GM23338 (cell line): ENCODE data around the gene ARL6IP5. TPM values are rescaled to one million over a fixed set of nuclear protein-coding genes. Genes with fewer than 3 reads are reported as not detected.

Experiments
- CREB1 ChIP-seq: fragments of 250-450 bp; sonication (Bioruptor Pico); IDR thresholded peaks from 2 replicates; pipeline ENCODE4 v1.5.0; 2020; ENCODE audit warnings: low read depth, mild to moderate bottlenecking, moderate library complexity
- REST ChIP-seq: IDR thresholded peaks from one replicate; pipeline ENCODE4 v1.6.1; 2018; ENCODE audit warnings: antibody characterized with exemption; ENCODE audit not compliant: unreplicated experiment
- STAT1 ChIP-seq: IDR thresholded peaks from one replicate; pipeline ENCODE4 v1.6.1; 2016; ENCODE audit warnings: antibody characterized with exemption; ENCODE audit not compliant: unreplicated experiment
- ZNF114 ChIP-seq: fragments of 250-450 bp; sonication (Bioruptor Pico); IDR thresholded peaks from 2 replicates; pipeline ENCODE4 v1.5.0; 2020; ENCODE audit warnings: mild to moderate bottlenecking, moderate library complexity
- ZNF331 ChIP-seq: fragments of 250-450 bp; sonication (Bioruptor Pico); IDR thresholded peaks from 2 replicates; pipeline ENCODE4 v1.5.0; 2020; ENCODE audit warnings: low read depth, mild to moderate bottlenecking, moderate library complexity
- ZNF462 ChIP-seq: fragments of 250-450 bp; sonication (Bioruptor Pico); IDR thresholded peaks from 2 replicates; pipeline ENCODE4 v1.5.0; 2020; ENCODE audit warnings: mild to moderate bottlenecking, moderate library complexity
- polyA plus RNA-seq: library from polyadenylated mRNA; unstranded; fragments of >200 nt; fragmentation: Nextera tagmentation; extraction: Ambion mirVana; gene quantifications from 2 replicates; pipeline ENCODE4 v1.2.1, GENCODE V29; 2016
- total RNA-seq: library from RNA; depleted of rRNA; stranded (reverse); fragments of >200 nt; shearing (Covaris generic); gene quantifications from 2 replicates; pipeline ENCODE4 v1.2.3, GENCODE V29; 2014
- TF ChIP-seq, protein P1 (sequence below), 2 experiments: fragments of 200-600 bp in 1 of 2; sonication (generic) in 1 of 2; conservative IDR thresholded peaks; 2 replicates each; pipeline versions ENCODE4 v1.5.1 to v1.6.1; 2016 to 2017; ENCODE audit warnings: antibody characterized with exemption in 2 of 2, low read depth in 2 of 2, mild to moderate bottlenecking in 2 of 2, moderate library complexity in 1 of 2

ARL6IP5 gene
- total and polyA plus RNA-seq, 2 experiments from 2014 or later = 28.8 to 39.8 TPM

GRCh38 chr3:69129531-69129930, 44.8 kb downstream of the ARL6IP5 start (continued):
- TF ChIP-seq ZNF462 (CRISPR knock-in tag) = no peak
- TF ChIP-seq REST = no peak
- TF ChIP-seq STAT1 = no peak
- no peak for TF ChIP-seq ZNF331
- TF ChIP-seq, protein P1, sequence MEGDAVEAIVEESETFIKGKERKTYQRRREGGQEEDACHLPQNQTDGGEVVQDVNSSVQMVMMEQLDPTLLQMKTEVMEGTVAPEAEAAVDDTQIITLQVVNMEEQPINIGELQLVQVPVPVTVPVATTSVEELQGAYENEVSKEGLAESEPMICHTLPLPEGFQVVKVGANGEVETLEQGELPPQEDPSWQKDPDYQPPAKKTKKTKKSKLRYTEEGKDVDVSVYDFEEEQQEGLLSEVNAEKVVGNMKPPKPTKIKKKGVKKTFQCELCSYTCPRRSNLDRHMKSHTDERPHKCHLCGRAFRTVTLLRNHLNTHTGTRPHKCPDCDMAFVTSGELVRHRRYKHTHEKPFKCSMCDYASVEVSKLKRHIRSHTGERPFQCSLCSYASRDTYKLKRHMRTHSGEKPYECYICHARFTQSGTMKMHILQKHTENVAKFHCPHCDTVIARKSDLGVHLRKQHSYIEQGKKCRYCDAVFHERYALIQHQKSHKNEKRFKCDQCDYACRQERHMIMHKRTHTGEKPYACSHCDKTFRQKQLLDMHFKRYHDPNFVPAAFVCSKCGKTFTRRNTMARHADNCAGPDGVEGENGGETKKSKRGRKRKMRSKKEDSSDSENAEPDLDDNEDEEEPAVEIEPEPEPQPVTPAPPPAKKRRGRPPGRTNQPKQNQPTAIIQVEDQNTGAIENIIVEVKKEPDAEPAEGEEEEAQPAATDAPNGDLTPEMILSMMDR (conservative IDR thresholded peaks at IDR 0.05; ENCODE audit: low read depth in 2 of 2) = no peak
- TF ChIP-seq CREB1 = no peak
- TF ChIP-seq ZNF114 = no peak
